Lower leg skin (tissue), 3 donors: ENCODE results near the gene CDKAL1.

ENCODE experiments used
- POLR2A ChIP-seq, 2 donors: fragments of 450-650 bp; IDR thresholded peaks; one replicate each; pipeline ENCODE4 v1.6.1; 2016 to 2017; ENCODE audit warnings: antibody characterized with exemption in 2 of 2, mild to moderate bottlenecking in 1 of 2, moderate library complexity in 1 of 2
- TF ChIP-seq, protein P1 (sequence below), 3 donors: fragments of 450-650 bp; IDR thresholded peaks; one replicate each; pipeline ENCODE4 v1.5.1; 2016; ENCODE audit warnings: antibody characterized with exemption in 3 of 3, mild to moderate bottlenecking in 3 of 3, moderate library complexity in 2 of 3

GRCh38 chr6:20492099-20492498, 42.2 kb upstream of the CDKAL1 start:
- TF ChIP-seq, protein P1, sequence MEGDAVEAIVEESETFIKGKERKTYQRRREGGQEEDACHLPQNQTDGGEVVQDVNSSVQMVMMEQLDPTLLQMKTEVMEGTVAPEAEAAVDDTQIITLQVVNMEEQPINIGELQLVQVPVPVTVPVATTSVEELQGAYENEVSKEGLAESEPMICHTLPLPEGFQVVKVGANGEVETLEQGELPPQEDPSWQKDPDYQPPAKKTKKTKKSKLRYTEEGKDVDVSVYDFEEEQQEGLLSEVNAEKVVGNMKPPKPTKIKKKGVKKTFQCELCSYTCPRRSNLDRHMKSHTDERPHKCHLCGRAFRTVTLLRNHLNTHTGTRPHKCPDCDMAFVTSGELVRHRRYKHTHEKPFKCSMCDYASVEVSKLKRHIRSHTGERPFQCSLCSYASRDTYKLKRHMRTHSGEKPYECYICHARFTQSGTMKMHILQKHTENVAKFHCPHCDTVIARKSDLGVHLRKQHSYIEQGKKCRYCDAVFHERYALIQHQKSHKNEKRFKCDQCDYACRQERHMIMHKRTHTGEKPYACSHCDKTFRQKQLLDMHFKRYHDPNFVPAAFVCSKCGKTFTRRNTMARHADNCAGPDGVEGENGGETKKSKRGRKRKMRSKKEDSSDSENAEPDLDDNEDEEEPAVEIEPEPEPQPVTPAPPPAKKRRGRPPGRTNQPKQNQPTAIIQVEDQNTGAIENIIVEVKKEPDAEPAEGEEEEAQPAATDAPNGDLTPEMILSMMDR (IDR thresholded peaks at IDR 0.05) = no peak
- no peak for TF ChIP-seq POLR2A (IDR thresholded peaks at IDR 0.05)
